Breast epithelium (tissue), 3 donors: ENCODE measurements around the gene NBDY.

ENCODE experiments used
- POLR2A ChIP-seq: fragments of 450-650 bp; IDR thresholded peaks from one replicate; pipeline ENCODE4 v1.6.1; 2016; ENCODE audit warnings: antibody characterized with exemption, mild to moderate bottlenecking, moderate library complexity
- POLR2AphosphoS5 ChIP-seq, 3 donors: sonication (generic); formaldehyde crosslinking; IDR thresholded peaks; one replicate each; pipeline ENCODE4 v1.6.1; 2017; ENCODE audit warnings: antibody characterized with exemption in 3 of 3
- TF ChIP-seq, protein P1 (sequence below), 3 donors: fragments of 450-650 bp; IDR thresholded peaks; one replicate each; pipeline ENCODE4 v1.5.1; 2016 to 2017; ENCODE audit warnings: antibody characterized with exemption in 3 of 3, mild to moderate bottlenecking in 3 of 3, moderate library complexity in 3 of 3

GRCh38 chrX:56761167-56761566 is 32.1 kb downstream of the NBDY start:
- TF ChIP-seq, protein P1, sequence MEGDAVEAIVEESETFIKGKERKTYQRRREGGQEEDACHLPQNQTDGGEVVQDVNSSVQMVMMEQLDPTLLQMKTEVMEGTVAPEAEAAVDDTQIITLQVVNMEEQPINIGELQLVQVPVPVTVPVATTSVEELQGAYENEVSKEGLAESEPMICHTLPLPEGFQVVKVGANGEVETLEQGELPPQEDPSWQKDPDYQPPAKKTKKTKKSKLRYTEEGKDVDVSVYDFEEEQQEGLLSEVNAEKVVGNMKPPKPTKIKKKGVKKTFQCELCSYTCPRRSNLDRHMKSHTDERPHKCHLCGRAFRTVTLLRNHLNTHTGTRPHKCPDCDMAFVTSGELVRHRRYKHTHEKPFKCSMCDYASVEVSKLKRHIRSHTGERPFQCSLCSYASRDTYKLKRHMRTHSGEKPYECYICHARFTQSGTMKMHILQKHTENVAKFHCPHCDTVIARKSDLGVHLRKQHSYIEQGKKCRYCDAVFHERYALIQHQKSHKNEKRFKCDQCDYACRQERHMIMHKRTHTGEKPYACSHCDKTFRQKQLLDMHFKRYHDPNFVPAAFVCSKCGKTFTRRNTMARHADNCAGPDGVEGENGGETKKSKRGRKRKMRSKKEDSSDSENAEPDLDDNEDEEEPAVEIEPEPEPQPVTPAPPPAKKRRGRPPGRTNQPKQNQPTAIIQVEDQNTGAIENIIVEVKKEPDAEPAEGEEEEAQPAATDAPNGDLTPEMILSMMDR (IDR thresholded peaks at IDR 0.05), result no peak
- TF ChIP-seq POLR2A (no peak), POLR2AphosphoS5 (IDR thresholded peaks at IDR 0.05) (no peak)
